Duodenal mucosa (tissue), 2 donors: ENCODE data around the gene DBH.

ENCODE experiments used
- H3K27ac ChIP-seq: one replicate; pipeline ENCODE4 v1.7.0; 2013; ENCODE audit warnings: low read depth, low read length
- H3K27me3 ChIP-seq, 2 donors: one replicate each; pipeline ENCODE4 v1.7.0; 2013; ENCODE audit warnings: low read length in 2 of 2, control low read depth in 1 of 2; ENCODE audit not compliant: insufficient read depth in 2 of 2, control insufficient read depth in 1 of 2
- H3K36me3 ChIP-seq, 2 donors: one replicate each; pipeline ENCODE4 v1.7.0; 2013; ENCODE audit warnings: low read length in 2 of 2, control low read depth in 1 of 2; ENCODE audit not compliant: insufficient read depth in 2 of 2, control insufficient read depth in 1 of 2
- H3K4me1 ChIP-seq, 2 donors: one replicate each; pipeline ENCODE4 v1.7.0; 2013; ENCODE audit warnings: low read length in 2 of 2, control low read depth in 1 of 2; ENCODE audit not compliant: insufficient read depth in 2 of 2, control insufficient read depth in 1 of 2
- H3K4me3 ChIP-seq, 2 donors: one replicate each; pipeline ENCODE4 v1.7.0; 2013; ENCODE audit warnings: low read length in 2 of 2, low read depth in 1 of 2
- H3K9ac ChIP-seq, 2 donors: one replicate each; pipeline ENCODE4 v1.7.0; 2013; ENCODE audit warnings: low read length in 2 of 2, low read depth in 1 of 2
- H3K9me3 ChIP-seq, 2 donors: one replicate each; pipeline ENCODE4 v1.7.0; 2013; ENCODE audit warnings: low read length in 2 of 2, control low read depth in 1 of 2; ENCODE audit not compliant: control insufficient read depth in 1 of 2

Gene DBH

GRCh38 chr9:133680976-133681657 lies 45.0 kb downstream of the DBH start:
- Histone ChIP-seq H3K9me3 (no peaks in the 10 kb centered on the region), H3K4me1 (peaks cover 13 to 14% of the 10 kb centered on the region in 2 donors), H3K36me3 (no peaks in the 10 kb centered on the region), H3K27me3 (no peaks in the 10 kb centered on the region), H3K27ac (no peak overlapping the region), H3K9ac (no peak overlapping the region), H3K4me3 (no peak overlapping the region)

DNA sequence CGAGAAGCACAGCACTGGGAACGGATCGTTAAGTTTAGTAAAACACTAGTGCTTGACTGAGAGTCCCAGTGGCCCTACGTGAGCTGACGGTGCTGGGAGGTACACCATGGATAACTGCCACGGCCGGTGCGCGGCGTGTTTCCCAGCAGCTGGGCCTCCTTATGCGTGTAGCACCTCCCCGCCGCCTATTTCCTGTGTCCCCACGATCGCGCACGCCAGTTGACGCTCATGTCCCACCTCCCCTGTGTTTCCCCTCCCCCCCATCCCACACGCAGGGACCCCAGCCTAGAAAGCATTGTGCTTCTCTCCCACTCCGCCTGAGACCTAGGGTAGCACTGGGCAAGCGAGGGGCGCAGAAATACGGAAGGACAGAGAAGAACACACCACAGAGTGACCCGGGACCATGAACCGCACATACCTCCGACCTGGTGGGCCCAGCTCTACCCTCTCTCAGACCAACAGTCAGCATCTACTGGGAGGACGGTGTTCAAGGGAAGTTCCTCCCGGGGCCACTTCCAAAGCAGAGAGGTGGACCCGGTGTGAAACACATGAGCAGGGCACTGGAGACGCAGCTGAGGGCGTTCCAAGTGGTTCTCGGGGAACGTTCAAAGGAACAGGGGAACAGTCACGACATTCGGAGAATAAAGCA lies 45.6 kb downstream of the DBH start:
- Histone ChIP-seq H3K4me3 (no peak overlapping the region), H3K9me3 (no peaks in the 10 kb centered on the region), H3K4me1 (peaks cover 13 to 14% of the 10 kb centered on the region in 2 donors), H3K9ac (no peak overlapping the region), H3K27me3 (no peaks in the 10 kb centered on the region), H3K36me3 (no peaks in the 10 kb centered on the region), H3K27ac (no peak overlapping the region)

DNA sequence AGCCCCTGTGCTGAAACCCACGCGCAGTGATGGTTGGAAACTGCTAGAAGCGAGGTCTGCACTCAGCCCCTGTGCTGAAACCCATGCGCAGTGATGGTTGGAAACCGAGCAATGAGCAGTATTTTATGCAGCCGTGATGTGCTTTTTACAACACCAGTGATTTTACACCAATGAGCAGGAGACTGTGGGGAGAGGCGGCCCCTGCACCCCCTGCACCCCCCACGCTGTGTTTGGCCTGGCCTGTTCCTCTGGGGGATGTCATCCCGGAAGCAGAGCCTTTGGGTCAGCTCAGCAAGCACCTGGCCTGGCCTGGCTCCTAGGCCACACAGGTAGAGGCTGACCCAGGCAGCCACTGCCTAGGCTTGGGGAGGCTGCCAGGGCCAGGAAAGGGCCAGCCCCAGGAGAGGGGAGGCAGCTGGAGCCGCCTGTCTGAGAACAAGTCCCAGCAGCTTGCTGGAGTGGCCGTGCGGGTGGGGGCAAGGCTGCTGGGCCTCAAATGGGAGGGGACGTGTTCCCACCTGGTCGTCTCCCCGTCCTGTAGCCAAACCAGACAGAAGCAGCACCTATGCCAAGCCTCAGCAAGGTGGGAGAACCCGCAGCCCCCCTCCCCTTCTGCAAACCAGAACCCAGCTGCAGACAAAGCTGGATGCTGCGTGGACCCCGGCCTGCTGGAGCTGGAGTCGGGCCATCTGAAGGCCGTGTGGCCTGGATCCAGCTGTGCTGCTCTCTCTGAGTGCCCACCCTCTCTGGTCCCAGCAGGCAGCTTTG lies 46.8 kb downstream of the DBH start:
- H3K9me3 ChIP-seq, result no peaks in the 10 kb centered on the region
- H3K4me3 ChIP-seq, result no peak overlapping the region
- H3K27me3 ChIP-seq, result no peaks in the 10 kb centered on the region
- peak overlapping the region; percentile 75 for H3K27ac ChIP-seq
- H3K36me3 ChIP-seq, result no peaks in the 10 kb centered on the region
- peaks cover 9 to 10% of the 10 kb centered on the region in 2 donors for H3K4me1 ChIP-seq
- no peak overlapping the region for H3K9ac ChIP-seq

DNA sequence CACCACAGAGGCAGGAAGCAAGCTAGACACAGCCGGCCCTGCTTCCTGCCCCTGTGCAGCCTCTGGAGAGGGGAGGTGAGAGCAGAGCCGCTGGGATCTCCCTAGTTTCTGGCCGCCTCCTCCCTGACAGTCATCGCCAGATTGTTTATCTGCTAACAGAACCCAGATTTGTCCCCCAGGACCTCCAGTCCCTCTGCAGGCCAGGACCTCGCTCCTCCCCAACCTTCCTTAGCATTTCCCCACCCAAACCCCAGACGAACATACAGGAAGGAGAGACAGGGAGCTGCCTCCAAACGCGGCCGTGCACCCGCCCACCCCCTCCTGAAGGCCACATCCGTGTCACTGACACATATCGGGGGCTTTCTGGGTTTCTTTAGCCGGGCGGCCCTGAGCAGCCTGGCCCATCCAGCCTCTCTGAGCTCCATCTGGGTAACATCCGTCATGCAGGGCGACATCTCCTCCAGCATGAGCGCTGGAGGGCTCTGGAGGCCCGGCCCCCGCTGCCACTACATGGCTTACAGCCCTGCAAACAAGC lies 47.5 kb downstream of the DBH start:
- no peaks in the 10 kb centered on the region for H3K9me3 ChIP-seq
- no peak overlapping the region for H3K9ac ChIP-seq
- peaks cover 7 to 9% of the 10 kb centered on the region in 2 donors for H3K4me1 ChIP-seq
- no peak overlapping the region for H3K4me3 ChIP-seq
- no peaks in the 10 kb centered on the region for H3K36me3 ChIP-seq
- H3K27me3 ChIP-seq, result no peaks in the 10 kb centered on the region
- peak overlapping the region; percentile 75 for H3K27ac ChIP-seq

GRCh38 chr9:133684121-133684935 lies 48.2 kb downstream of the DBH start:
- no peaks in the 10 kb centered on the region for H3K9me3 ChIP-seq
- no peaks in the 10 kb centered on the region for H3K36me3 ChIP-seq
- H3K27me3 ChIP-seq, result no peaks in the 10 kb centered on the region
- peak overlapping the region; percentile 75 for H3K27ac ChIP-seq
- H3K9ac ChIP-seq, result no peak overlapping the region
- peaks cover 7 to 9% of the 10 kb centered on the region in 2 donors for H3K4me1 ChIP-seq
- no peak overlapping the region for H3K4me3 ChIP-seq

DNA sequence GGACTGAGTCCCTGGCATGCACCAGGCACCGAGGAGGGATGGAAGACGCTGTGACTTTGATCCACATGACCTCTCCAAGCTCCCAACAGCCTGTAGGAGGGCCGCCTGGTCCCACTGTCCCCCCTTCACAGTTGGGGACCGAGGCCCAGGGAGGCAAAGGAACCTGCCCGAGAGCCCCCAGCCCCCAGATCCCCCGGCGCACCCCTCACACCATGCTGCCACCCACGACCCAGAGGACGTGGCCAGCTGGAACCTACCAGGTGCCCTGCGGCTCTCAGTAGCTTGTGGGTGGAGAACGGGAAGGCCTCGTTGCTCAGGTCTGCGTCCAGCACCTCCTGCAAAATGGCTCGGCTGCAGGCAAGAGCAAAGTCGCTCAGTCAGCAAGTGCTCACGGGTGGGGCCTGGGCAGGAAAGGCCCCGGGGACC lies 48.8 kb downstream of the DBH start:
- Histone ChIP-seq H3K9ac (no peak overlapping the region), H3K36me3 (no peaks in the 10 kb centered on the region), H3K4me3 (no peak overlapping the region), H3K27me3 (no peaks in the 10 kb centered on the region), H3K27ac (no peak overlapping the region), H3K4me1 (peaks cover 7 to 9% of the 10 kb centered on the region in 2 donors), H3K9me3 (no peaks in the 10 kb centered on the region)

GRCh38 chr9:133685653-133686609 lies 49.8 kb downstream of the DBH start:
- Histone ChIP-seq H3K27ac (no peak overlapping the region), H3K27me3 (no peaks in the 10 kb centered on the region), H3K4me1 (peaks cover 7 to 9% of the 10 kb centered on the region in 2 donors), H3K36me3 (no peaks in the 10 kb centered on the region), H3K9me3 (no peaks in the 10 kb centered on the region), H3K9ac (no peak overlapping the region), H3K4me3 (no peak overlapping the region)

- H3K36me3 ChIP-seq, result no peaks in the 10 kb centered on the region
- H3K27ac ChIP-seq, result no peak overlapping the region
- H3K4me3 ChIP-seq, result no peak overlapping the region
- no peaks in the 10 kb centered on the region for H3K9me3 ChIP-seq
- no peak overlapping the region for H3K9ac ChIP-seq
- peaks cover 7 to 9% of the 10 kb centered on the region in 2 donors for H3K4me1 ChIP-seq
- H3K27me3 ChIP-seq, result no peaks in the 10 kb centered on the region
Measured at GRCh38 chr9:133686642-133687575, 50.7 kb downstream of the DBH start.
